ENCODE data around the gene CDH4.

DNA sequence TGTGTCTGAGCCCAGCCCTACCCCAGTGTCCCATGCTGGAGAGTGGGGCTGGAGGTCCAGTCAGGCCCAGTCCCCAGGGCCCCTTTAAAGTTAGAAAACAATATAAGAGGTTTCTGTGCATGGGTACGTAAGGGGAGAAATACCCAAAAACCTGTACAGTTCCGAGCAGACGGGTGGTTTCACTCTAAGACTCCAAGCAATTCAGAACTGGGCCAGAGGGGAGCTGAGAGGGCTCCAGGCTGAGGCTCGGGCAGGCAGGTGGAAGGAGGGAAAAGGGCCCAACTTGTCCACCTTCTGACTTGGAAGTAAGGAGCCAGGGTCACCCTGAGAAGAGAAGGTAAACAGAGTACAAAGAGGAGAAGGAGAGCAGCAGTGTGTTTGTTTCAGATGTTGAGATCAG lies 296.0 kb downstream of the CDH4 start:
- TF ChIP-seq, protein P1, sequence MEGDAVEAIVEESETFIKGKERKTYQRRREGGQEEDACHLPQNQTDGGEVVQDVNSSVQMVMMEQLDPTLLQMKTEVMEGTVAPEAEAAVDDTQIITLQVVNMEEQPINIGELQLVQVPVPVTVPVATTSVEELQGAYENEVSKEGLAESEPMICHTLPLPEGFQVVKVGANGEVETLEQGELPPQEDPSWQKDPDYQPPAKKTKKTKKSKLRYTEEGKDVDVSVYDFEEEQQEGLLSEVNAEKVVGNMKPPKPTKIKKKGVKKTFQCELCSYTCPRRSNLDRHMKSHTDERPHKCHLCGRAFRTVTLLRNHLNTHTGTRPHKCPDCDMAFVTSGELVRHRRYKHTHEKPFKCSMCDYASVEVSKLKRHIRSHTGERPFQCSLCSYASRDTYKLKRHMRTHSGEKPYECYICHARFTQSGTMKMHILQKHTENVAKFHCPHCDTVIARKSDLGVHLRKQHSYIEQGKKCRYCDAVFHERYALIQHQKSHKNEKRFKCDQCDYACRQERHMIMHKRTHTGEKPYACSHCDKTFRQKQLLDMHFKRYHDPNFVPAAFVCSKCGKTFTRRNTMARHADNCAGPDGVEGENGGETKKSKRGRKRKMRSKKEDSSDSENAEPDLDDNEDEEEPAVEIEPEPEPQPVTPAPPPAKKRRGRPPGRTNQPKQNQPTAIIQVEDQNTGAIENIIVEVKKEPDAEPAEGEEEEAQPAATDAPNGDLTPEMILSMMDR (IDR thresholded peaks at IDR 0.05; ENCODE audit: insufficient read depth, low read depth, low read length): no peak
- TF ChIP-seq EZH2 (IDR thresholded peaks at IDR 0.05; ENCODE audit: insufficient read depth, low read length): no peak

Measured in astrocyte (in vitro differentiated cells and primary cell).